Tongue (tissue), 2 donors: ENCODE results near the gene UGGT1. TPM values are rescaled to one million over a fixed set of nuclear protein-coding genes. Genes with fewer than 3 reads are reported as not detected.
A peak's percentile ranks its signal among the peaks of the same experiment; 100 is the strongest.
"Not testable (repeated sequence)": the region's sequence is repeated elsewhere in the genome, so short reads cannot be mapped to it uniquely, and the experiment has no call there.

Experiments used
- DNase-seq: peaks from one replicate; pipeline ENCODE4 v3.0.0-alpha.2; 2015
- total RNA-seq: library from RNA; depleted of rRNA; stranded (reverse); fragments of >200 nt; gene quantifications from one replicate; pipeline ENCODE4 v1.2.3, GENCODE V29; 2014

The UGGT1 gene
- total RNA-seq, 1 donor from 2014 or later, result 57.2 TPM

DNA sequence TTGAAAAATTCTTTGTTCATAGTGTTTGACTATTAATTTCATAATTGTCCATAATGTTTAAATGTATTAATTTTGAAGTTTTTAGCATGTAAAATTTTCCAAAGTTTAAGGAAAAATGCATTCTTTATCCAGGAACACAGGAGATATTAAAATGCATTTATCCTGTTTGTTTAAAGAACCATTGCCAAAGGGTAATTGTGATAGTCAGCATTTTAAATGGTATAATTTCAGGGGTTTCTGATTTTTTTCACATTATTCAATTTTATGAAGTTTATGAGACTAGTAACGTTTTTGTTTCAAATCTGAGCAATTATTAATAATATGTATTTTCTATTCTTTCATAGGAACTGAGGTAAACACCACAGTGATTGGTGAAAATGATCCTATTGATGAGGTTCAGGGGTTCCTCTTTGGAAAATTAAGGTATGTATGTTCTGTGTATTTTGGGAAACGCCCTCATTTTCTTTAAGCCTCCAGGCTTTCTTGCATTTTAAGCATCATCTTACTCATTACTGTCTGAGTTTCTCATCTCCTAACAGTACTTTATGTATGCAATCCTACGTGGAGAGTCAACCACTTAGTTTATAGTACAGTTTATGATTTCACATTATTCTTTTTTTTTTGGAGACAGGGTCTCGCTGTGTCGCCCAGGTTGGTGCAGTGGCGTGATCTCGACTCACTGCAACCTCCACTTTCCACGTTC, 25.1 kb downstream of the UGGT1 start:
- DNase-seq, result no peak

- no peak for DNase-seq
Observed at GRCh38 chr2:128134573-128134972, 43.6 kb downstream of the UGGT1 start.

- no peak for DNase-seq
Observed at GRCh38 chr2:128137094-128137616, 46.2 kb downstream of the UGGT1 start.

DNA sequence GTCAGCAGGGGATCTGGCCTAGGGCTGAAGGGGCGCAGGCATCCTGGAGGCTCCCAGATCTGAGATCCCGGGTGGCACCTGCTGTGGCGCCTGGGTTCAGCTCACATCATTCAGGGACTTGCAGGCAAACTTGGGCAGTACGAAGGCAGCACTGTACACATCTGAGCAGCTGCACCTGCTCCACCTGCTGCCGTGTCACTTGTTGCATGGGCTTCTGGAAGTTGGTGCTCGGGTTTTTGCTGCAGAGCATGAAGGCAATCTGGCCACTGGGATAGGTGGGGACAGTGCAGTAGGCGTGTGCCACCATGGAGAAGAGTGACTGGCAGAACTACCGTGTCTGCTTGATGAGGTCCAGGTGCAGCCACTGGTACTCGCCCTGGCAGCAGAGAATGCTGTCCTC, 48.6 kb downstream of the UGGT1 start:
- DNase-seq, result no peak

GRCh38 chr2:128145651-128146050, 54.7 kb downstream of the UGGT1 start:
- no peak for DNase-seq

DNA sequence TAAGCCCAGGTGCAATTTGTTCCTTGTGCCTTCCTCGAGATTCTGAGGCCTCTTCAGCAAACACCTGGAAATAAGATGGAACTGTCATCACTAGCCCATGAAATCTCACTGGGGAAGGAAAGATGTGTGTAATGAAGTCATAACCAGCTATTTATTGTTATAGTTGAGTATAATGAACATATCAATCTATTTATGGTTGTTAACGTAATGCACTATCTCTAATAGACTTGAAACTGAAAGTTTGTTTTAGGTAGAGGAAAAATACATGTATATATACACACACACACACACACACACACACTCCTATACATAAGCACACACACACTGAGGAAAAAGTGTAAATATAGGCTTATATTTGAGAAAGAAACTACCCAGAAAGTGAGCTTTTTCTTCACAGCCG, 62.8 kb downstream of the UGGT1 start:
- no peak for DNase-seq

GRCh38 chr2:128154225-128154624, 63.2 kb downstream of the UGGT1 start:
- DNase-seq, result no peak

- peak; percentile 9 for DNase-seq
Observed at GRCh38 chr2:128155970-128156369, 65.0 kb downstream of the UGGT1 start.

DNA sequence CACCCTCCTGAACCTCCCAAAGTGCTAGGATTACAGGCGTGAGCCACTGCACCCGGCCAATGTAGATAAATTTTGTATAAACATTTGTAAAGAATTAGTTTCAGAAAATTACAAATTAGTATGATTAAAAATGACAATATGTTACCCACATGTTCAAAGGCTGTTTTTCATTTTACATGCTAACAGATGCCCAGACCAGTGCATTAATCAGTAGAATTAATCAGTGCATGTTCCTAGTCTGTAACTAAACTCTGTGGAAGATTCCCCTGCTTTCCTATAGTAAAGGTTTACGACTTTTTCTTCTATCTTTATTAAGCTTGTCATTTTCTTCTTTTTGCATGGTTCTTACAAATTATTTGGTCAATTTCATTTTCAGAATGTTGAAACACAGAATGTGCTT, 65.8 kb downstream of the UGGT1 start:
- DNase-seq, result no peak

DNA sequence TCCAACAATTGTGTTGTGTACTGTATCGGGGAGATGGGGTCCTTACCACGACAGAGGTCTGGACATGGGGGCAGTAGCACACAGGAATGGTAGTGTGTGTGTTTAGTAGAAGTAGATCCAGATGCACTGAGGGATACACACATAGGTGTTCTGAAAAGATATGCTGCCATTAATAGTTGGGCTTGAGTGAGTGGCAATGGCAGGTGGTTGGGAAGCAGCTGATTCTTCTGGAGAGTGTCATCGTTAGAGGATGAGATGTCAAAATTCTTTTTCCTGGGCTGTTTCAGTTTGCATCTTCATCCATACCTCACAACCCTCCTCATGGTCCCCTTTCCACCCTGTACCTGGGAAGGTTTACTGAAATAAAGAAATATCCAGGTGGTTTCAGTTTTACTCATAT, 66.6 kb downstream of the UGGT1 start:
- DNase-seq, result peak; percentile 43

DNA sequence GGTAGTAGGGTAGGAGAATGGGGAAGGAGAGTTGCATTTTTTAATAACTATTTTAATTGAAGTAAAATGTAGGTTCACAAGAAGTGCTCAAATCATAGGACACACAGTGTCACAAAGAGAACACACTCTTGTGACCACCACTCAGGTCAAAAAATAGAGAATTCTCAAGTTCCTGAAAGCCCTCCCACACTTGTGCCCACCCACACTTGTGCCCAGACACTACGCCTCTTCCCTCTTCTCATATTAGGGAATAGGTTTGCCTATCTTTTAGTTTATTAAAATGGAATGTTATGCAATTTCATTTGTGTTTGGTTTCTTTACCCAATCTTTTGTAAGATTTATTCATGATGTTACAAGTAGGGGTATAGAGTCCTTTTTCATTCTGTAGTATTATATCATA, 67.2 kb downstream of the UGGT1 start:
- DNase-seq, result no peak

GRCh38 chr2:128159437-128159836, 68.4 kb downstream of the UGGT1 start:
- no peak for DNase-seq

GRCh38 chr2:128160616-128161275, 69.7 kb downstream of the UGGT1 start:
- no peak for DNase-seq

GRCh38 chr2:128162266-128162665, 71.3 kb downstream of the UGGT1 start:
- no peak for DNase-seq

DNA sequence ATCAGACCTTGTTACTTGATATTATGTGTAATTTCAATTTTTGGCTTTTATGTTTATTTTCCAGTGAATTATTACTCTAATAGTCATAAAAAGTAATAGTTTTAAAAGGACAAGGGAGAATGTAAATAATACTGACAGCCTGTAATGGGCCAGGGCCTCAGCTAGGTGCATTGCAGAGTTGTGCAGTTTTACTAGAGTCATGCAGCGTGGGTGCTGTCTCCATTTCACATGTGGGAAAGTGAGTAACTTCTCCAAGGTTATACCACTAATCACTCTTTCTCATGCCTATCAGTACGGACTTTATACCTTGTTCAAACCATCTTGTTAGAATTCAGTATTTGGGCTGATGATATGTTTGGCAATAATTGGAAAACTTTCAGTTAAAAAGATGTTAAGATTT, 73.3 kb downstream of the UGGT1 start:
- DNase-seq, result no peak

- no peak for DNase-seq
Observed at GRCh38 chr2:128166746-128167353, 75.8 kb downstream of the UGGT1 start.

- DNase-seq, result no peak
Observed at GRCh38 chr2:128169094-128169493, 78.1 kb downstream of the UGGT1 start.

- peak; percentile 11 for DNase-seq
Observed at GRCh38 chr2:128169497-128169896, 78.5 kb downstream of the UGGT1 start.

DNA sequence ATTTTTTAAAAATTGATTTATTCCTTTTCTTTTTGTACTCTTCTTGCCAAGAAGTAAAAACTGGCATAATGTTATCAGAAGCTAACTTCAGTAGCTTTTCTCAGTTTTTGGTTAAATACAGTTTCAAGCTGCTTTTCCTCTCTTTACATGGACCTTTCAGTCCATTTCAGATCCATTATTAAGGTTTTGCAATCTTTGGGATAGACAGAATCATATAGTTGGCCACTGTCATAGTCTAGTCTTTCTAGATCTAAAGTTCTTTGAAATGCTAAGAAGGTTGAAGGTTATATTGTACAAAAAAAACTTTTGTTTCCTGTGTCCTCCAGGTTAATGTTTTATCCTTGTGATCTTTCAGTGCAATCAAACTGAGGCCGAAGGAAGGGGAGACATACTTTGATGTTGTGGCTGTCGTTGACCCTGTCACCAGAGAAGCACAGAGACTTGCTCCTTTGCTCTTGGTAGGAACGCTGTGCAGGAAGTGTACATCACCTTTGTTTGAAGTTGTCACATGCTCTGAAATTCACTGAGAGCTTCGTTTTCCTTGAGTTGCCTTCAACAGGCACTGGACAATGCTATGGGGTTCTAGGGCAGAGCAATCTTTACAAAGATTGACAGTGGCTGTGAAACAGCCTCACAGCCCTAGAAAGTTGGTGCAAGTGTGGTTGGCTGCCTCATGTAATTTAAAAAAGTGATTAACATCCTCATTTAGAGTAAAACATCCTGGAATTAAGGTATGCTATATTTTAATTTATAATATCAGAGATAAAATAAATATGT, 79.1 kb downstream of the UGGT1 start:
- DNase-seq, result no peak

DNA sequence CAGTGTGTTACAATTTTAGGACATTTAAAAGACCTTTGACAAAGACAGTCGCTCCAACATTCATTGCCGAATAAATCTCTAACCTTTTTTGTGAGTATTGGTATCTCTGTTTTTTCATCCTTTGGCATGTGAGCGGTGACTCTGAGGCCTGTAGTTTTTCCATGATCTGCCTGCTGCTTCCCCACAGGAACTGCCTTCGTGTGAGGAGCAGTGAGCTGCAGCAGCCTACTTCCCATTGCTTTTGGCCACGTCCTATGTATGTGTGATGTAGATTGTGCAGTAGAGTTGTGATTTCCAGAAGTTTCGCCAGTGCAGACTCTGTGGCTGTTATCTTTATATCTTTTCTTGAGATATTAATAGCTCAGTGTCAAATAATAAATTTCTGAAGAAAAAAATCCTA, 79.8 kb downstream of the UGGT1 start:
- DNase-seq, result no peak

DNA sequence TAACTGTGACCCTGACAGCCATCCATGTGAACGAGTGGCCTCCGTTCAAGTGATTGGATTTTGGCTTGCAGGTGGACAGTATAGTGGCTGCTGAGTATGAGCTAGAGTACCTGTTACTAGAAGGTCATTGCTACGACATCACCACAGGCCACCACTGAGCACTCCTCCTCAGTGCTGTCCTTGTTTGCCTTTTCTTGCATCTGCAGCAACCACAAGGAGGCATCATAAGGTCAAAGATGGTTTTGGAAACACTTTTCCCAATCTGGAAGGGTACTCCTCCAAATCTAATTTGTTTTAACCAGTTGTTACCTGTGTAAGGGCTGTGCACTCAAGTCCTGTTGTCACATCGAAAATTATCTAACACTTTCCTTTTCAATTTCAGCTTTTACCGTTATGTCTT, 81.2 kb downstream of the UGGT1 start:
- no peak for DNase-seq

DNA sequence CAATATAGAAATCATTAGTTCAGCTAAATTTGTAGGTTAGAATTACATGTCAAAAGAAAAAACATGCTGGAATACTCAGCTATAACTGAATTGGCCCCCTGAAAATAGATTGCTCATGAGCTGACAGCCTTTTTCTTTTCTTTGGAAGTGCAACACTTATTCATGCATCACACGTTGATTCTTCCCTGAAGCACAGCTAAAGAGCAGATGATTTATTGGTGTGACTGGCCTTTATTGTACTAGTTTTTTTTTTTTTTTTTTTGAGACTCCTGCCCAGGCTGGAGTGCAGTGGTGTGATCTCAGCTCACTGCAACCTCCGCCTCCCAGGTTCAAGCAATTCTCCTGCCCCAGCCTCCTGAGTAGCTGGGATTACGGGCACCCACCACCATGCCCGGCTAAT, 83.1 kb downstream of the UGGT1 start:
- DNase-seq, result not testable (repeated sequence)

DNA sequence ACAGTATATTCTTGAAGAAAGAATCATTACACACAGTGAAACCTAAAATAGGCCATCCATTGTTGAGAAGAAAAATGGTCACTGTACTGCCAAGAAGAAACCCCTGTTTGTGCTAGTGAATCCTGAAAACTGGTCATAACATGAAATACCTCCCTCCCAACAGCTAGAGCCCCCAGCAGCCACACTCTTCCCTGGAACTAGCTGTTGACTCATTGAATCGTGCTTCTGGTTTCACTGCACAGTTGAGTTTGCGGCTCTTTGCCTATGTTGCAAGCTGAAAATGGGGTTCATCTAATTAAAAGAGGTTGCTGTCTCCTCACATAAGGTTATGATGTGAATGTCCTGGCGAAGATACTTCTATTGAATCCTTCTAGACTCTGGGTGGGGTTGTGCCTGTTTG, 86.3 kb downstream of the UGGT1 start:
- DNase-seq, result no peak
